ENCODE data around the gene NRG2.

NRG2 gene

DNA sequence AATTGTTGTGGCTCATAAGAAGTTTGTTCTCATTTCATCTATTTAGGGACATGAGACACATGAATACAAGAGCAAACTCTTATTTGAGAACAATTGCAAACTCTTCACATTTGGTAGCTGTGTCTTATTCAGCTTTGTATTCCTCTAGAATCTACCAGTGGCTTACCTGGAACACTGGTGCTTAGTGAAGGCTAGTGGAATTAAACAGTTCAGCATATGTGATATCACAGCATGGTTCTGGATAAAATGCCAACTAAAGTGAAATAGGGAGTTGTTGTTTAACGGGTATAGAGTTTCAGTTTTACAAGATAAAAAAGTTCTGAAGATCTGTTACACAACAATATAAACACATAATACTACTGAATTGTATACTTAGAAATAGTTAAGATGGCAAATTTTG, 48.9 kb downstream of the NRG2 start:
- Histone ChIP-seq H3K27ac (no peak overlapping the region), H2AFZ (no peak overlapping the region), H3K4me1 (no peaks in the 10 kb centered on the region), H3K9me3 (ENCODE audit: control insufficient read depth, low read length) (no peaks in the 10 kb centered on the region), H3K4me3 (ENCODE audit: low read depth, low read length) (no peak overlapping the region), H3K9ac (no peak overlapping the region), H3K27me3 (ENCODE audit: control insufficient read depth, insufficient read depth, low read length) (no peaks in the 10 kb centered on the region), H3K36me3 (ENCODE audit: control insufficient read depth, insufficient read depth, low read length) (no peaks in the 10 kb centered on the region), H3K79me2 (peaks cover 9% of the 10 kb centered on the region), H3K4me2 (ENCODE audit: low read length) (no peak overlapping the region)
- TF ChIP-seq CTCF (IDR thresholded peaks at IDR 0.05), result no peak

DNA sequence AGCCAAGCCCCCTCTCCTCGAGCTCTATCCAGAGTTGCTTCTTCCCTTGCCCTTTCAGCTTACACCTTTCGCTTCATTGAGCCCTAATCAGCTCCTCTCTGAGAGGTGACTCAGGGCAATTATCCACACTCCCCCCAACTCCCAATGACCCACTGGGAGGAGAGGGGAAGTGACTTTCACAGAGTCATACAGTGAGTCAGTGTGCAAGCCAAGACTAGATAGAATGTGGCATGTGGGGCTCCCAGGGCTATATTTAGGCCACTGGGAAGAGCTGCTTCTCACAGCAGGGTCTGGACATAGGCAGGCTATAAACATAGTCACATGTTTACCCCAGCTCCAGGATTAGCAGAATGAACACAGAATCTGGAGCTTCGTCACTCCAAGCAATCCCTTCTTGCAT, 57.4 kb downstream of the NRG2 start:
- Histone ChIP-seq H3K36me3 (ENCODE audit: control insufficient read depth, insufficient read depth, low read length) (no peaks in the 10 kb centered on the region), H3K9me3 (ENCODE audit: control insufficient read depth, low read length) (no peaks in the 10 kb centered on the region), H3K27ac (no peak overlapping the region), H3K4me3 (ENCODE audit: low read depth, low read length) (no peak overlapping the region), H3K27me3 (ENCODE audit: control insufficient read depth, insufficient read depth, low read length) (no peaks in the 10 kb centered on the region), H3K4me2 (ENCODE audit: low read length) (no peak overlapping the region), H3K4me1 (no peaks in the 10 kb centered on the region), H3K9ac (no peak overlapping the region), H2AFZ (no peak overlapping the region), H3K79me2 (peaks cover 4% of the 10 kb centered on the region)
- TF ChIP-seq CTCF (IDR thresholded peaks at IDR 0.05), result no peak

GRCh38 chr5:139985290-139985689, 57.8 kb downstream of the NRG2 start:
- Histone ChIP-seq H3K9me3 (ENCODE audit: control insufficient read depth, low read length) (no peaks in the 10 kb centered on the region), H3K27me3 (ENCODE audit: control insufficient read depth, insufficient read depth, low read length) (no peaks in the 10 kb centered on the region), H3K36me3 (ENCODE audit: control insufficient read depth, insufficient read depth, low read length) (no peaks in the 10 kb centered on the region), H3K9ac (no peak overlapping the region), H2AFZ (no peak overlapping the region), H3K27ac (no peak overlapping the region), H3K4me2 (ENCODE audit: low read length) (no peak overlapping the region), H3K4me3 (ENCODE audit: low read depth, low read length) (no peak overlapping the region), H3K4me1 (no peaks in the 10 kb centered on the region), H3K79me2 (peaks cover 4% of the 10 kb centered on the region)
- no peak for TF ChIP-seq CTCF (IDR thresholded peaks at IDR 0.05)

GRCh38 chr5:139984816-139985215, 58.3 kb downstream of the NRG2 start:
- H3K9ac ChIP-seq, result no peak overlapping the region
- no peak overlapping the region for H3K4me3 ChIP-seq (ENCODE audit: low read depth, low read length)
- no peaks in the 10 kb centered on the region for H3K4me1 ChIP-seq
- H2AFZ ChIP-seq, result no peak overlapping the region
- H3K27me3 ChIP-seq (ENCODE audit: control insufficient read depth, insufficient read depth, low read length), result no peaks in the 10 kb centered on the region
- no peaks in the 10 kb centered on the region for H3K9me3 ChIP-seq (ENCODE audit: control insufficient read depth, low read length)
- no peak overlapping the region for H3K27ac ChIP-seq
- H3K79me2 ChIP-seq, result peaks cover 4% of the 10 kb centered on the region
- H3K36me3 ChIP-seq (ENCODE audit: control insufficient read depth, insufficient read depth, low read length), result no peaks in the 10 kb centered on the region
- no peak for TF ChIP-seq CTCF (IDR thresholded peaks at IDR 0.05)
- H3K4me2 ChIP-seq (ENCODE audit: low read length), result no peak overlapping the region

DNA sequence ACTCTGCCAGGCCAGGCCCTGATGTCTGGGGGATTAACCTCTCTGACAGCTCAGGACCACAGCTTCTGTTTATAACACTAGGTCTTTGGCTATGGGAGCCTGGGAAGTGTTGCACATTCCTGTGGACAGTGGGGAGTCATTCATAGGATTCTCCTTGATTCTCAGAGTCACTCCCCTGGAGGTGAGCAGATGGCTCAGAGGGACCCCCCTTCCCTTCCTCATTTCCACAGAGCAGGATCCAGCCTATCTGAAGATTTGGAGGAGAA, 60.2 kb downstream of the NRG2 start:
- no peaks in the 10 kb centered on the region for H3K9me3 ChIP-seq (ENCODE audit: control insufficient read depth, low read length)
- H2AFZ ChIP-seq, result no peak overlapping the region

More for the DNA sequence above, 60.2 kb downstream of the NRG2 start:
- Histone ChIP-seq H3K4me2 (ENCODE audit: low read length) (no peak overlapping the region), H3K36me3 (ENCODE audit: control insufficient read depth, insufficient read depth, low read length) (no peaks in the 10 kb centered on the region), H3K4me3 (ENCODE audit: low read depth, low read length) (no peak overlapping the region), H3K27ac (no peak overlapping the region), H3K27me3 (ENCODE audit: control insufficient read depth, insufficient read depth, low read length) (no peaks in the 10 kb centered on the region), H3K9ac (no peak overlapping the region), H3K79me2 (peaks cover 4% of the 10 kb centered on the region), H3K4me1 (no peaks in the 10 kb centered on the region)
- TF ChIP-seq CTCF (IDR thresholded peaks at IDR 0.05), result no peak

Data from parathyroid adenoma (tissue), 2 donors.